Esophagus squamous epithelium (tissue), 5 donors: ENCODE data around the gene ABLIM2. TPM values are rescaled to one million over a fixed set of nuclear protein-coding genes. Genes with fewer than 3 reads are reported as not detected.

ENCODE experiments used
- DNase-seq: peaks from one replicate; lab custom pipeline; 2025; lab: John Stamatoyannopoulos, UW
- H3K27ac ChIP-seq, 4 donors: fragments of 200-600 bp; sonication (generic); one replicate each; pipeline ENCODE4 v1.5.1; 2016 to 2019; ENCODE audit warnings: mild to moderate bottlenecking in 1 of 4
- H3K27me3 ChIP-seq, 4 donors: fragments of 200-600 bp; sonication (generic); 1 replicate in 3 of 4; 2 replicates in 1 of 4; pipeline versions ENCODE4 v1.5.1 to v1.6.0; 2017 to 2021; ENCODE audit warnings: antibody characterized with exemption in 1 of 4
- H3K36me3 ChIP-seq, 3 donors: fragments of 200-600 bp; sonication (generic); one replicate each; pipeline ENCODE4 v1.5.1; 2016 to 2019
- H3K4me1 ChIP-seq, 3 donors: fragments of 200-600 bp; sonication (generic); one replicate each; pipeline ENCODE4 v1.5.1; 2017 to 2019
- H3K4me3 ChIP-seq, 4 donors: fragments of 200-600 bp; sonication (generic); 1 replicate in 3 of 4; 2 replicates in 1 of 4; pipeline ENCODE4 v1.5.1; 2016 to 2019; ENCODE audit warnings: mild to moderate bottlenecking in 2 of 4, moderate library complexity in 1 of 4
- H3K9me3 ChIP-seq, 3 donors: fragments of 200-600 bp; sonication (generic); one replicate each; pipeline ENCODE4 v1.5.1; 2016 to 2019
- CTCF ChIP-seq, 6 experiments: fragments of 450-650 bp in 4 of 6; fragments of 200-600 bp in 2 of 6; sonication (generic) in 2 of 6; IDR thresholded peaks; one replicate each; pipeline ENCODE4 v1.5.1; 2016 to 2019; ENCODE audit warnings: antibody characterized with exemption in 6 of 6, mild to moderate bottlenecking in 4 of 6, moderate library complexity in 4 of 6
- POLR2A ChIP-seq, 4 donors: fragments of 450-650 bp; IDR thresholded peaks; one replicate each; pipeline ENCODE4 v1.6.1; 2017; ENCODE audit warnings: antibody characterized with exemption in 4 of 4, mild to moderate bottlenecking in 4 of 4, moderate library complexity in 3 of 4
- WGBS, 2 donors: methylation state at CpG; one replicate each; pipeline ENCODE4 v1.1.5; 2018; 5-methylcytosine and 5-hydroxymethylcytosine counted together
- intact Hi-C: fragments of 100-400 bp; cut with DNase I; formaldehyde crosslinking; loops from one replicate; pipeline ENCODE4 v1.15.0; 2022
- total RNA-seq, 4 donors: library from RNA; depleted of rRNA; stranded (reverse); fragments of >200 nt; gene quantifications; one replicate each; pipeline ENCODE4 v1.1.0, GENCODE V29; 2016
- donor health status: DM: yes; HTN: yes; CAD: no.

The ABLIM2 gene
- total RNA-seq, 4 donors from 2014 or later: 13.5 to 26.7 (median 15.7) TPM

- Histone ChIP-seq H3K4me3 (no peak overlapping the region), H3K27ac (peak overlapping the region; percentile 30 to 86 (median 68)), H3K9me3 (no peaks in the 10 kb centered on the region), H3K27me3 (no peaks in the 10 kb centered on the region), H3K36me3 (no peaks in the 10 kb centered on the region), H3K4me1 (peaks cover 49 to 100% (median 72%) of the 10 kb centered on the region in 3 donors)
- WGBS, 2 donors: 57 to 60% methylated on average over 7 to 9 of the region's 19 CpGs
- TF ChIP-seq POLR2A (IDR thresholded peaks at IDR 0.05): no peak
- TF ChIP-seq CTCF (IDR thresholded peaks at IDR 0.05): no peak
- intact Hi-C loops: no loop called here
- DNase-seq: no peak
Measured at GRCh38 chr4:8194306-8195242, 36.0 kb upstream of the ABLIM2 start.

GRCh38 chr4:8192748-8193738 is 34.4 kb upstream of the ABLIM2 start:
- Histone ChIP-seq H3K36me3 (no peaks in the 10 kb centered on the region), H3K4me1 (peaks cover 46 to 100% (median 72%) of the 10 kb centered on the region in 3 donors), H3K9me3 (no peaks in the 10 kb centered on the region), H3K27me3 (no peaks in the 10 kb centered on the region), H3K27ac (peak overlapping the region; percentile 58 to 89 (median 86)), H3K4me3 (no peak overlapping the region)
- 29 to 44% methylated on average over 3 to 10 of the region's 18 CpGs for WGBS, 2 donors
- DNase-seq: no peak
- intact Hi-C loops: no loop called here
- TF ChIP-seq POLR2A (IDR thresholded peaks at IDR 0.05): no peak
- peak; percentile 27 to 69 (median 46) for TF ChIP-seq CTCF (IDR thresholded peaks at IDR 0.05)

GRCh38 chr4:8191136-8191747 is 32.6 kb upstream of the ABLIM2 start:
- Histone ChIP-seq H3K9me3 (no peaks in the 10 kb centered on the region), H3K4me1 (peaks cover 46 to 93% (median 68%) of the 10 kb centered on the region in 3 donors), H3K4me3 (peak overlapping the region in 1 of 4 donors; percentile 21), H3K27ac (peak overlapping the region; percentile 86 to 92 (median 88)), H3K36me3 (no peaks in the 10 kb centered on the region), H3K27me3 (no peaks in the 10 kb centered on the region)
- 67% methylated on average over 3 of the region's 23 CpGs; no CpG with 5 or more reads in 1 of the 2 donors for whole genome bisulfite sequencing, 2 donors
- peak; percentile 34 for DNase-seq
- no peak for TF ChIP-seq CTCF (IDR thresholded peaks at IDR 0.05)
- TF ChIP-seq POLR2A (IDR thresholded peaks at IDR 0.05): peak in 1 of 4 donors; percentile 45
- intact Hi-C loops: no loop called here

- TF ChIP-seq CTCF (IDR thresholded peaks at IDR 0.05) (no peak), POLR2A (IDR thresholded peaks at IDR 0.05) (no peak)
- WGBS, 2 donors: 83 to 88% methylated on average over 20 to 24 of the region's 26 CpGs
- H3K36me3 ChIP-seq: no peaks in the 10 kb centered on the region
- peak overlapping the region; percentile 86 to 92 (median 88) for H3K27ac ChIP-seq
- no peak overlapping the region for H3K4me3 ChIP-seq
- H3K4me1 ChIP-seq: peaks cover 46 to 92% (median 65%) of the 10 kb centered on the region in 3 donors
- no peaks in the 10 kb centered on the region for H3K27me3 ChIP-seq
- no peaks in the 10 kb centered on the region for H3K9me3 ChIP-seq
- no peak for DNase-seq
- intact Hi-C loops: no loop called here
Measured at GRCh38 chr4:8189551-8190466, 31.2 kb upstream of the ABLIM2 start.
